CD4-positive, alpha-beta T cell treated with Interferon alpha-2 for 1 hour (primary cell): Measurements from ENCODE around the gene UFD1.

ENCODE experiments used
- DNase-seq, 2 donors: peaks; one replicate each; pipeline ENCODE4 v3.0.0-alpha.2; 2020 to 2022

The UFD1 gene

DNA sequence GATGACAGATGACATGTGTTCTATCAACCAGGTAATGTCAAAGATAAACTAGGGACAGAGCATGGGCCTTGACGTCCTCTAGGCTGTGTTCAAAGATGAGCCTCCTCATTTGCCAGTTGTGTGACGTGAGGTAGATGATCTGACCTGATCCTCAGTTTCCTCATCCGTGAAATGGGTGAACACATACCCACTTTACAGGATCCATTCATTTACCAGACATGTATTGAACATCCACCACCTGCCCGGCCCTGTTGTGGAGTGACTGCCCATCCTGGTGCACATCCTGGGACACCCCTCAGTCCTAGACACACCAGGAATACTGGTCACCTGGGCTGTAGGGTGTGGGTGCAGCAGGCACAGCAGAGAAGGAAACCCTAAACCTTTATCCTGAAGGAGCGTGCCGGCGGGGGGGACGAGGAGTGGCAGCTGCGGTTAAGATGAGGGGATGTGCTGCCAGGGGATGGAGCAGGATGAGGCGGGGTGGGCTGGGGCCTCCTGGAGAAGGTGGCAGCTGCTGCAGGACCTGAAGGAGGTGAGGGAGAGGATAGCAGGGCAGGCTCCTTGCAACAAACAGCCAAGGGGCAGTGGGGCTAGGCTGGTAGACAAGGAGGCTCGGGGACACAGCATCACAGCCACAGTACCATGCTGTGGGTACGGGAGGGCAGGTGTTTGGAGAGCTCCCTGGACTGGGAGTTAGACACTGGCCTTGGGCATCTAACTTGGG, 36.8 kb upstream of the UFD1 start:
- no peak for DNase-seq

DNA sequence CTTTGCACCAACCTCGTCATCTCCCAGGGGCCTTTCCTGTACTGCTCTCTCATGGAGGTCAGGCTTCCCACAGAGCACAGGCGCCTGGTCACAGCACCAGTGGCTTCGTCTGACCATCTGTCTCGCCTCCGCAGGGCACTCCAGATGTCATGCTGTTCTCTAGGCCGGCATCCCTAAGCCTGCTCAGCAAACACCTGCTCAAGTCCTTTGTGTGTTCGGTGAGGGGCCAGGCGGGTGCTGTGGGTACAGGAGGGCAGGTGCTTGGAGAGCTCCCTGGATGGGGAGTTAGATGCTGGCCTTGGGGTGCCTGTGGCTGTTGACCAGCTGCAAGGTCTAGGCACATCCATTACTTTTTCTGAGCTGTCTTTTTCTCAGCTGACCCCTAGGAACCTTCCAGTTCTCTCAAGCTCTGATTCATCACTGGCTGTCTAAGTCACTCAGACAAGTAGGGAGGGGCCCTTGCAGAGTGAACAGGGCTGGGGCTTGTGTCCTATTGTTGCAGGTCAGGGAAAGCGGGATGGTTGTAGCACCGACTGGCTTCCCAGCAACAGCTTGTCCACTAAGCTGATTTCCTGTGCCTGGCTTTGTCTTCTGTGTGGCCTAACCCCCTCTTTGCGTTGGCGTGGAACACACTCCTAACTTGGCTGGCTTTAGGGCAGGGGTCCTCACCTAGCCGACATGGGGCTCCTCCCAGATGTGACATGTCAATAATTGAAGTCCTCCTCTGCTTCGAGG, 36.0 kb upstream of the UFD1 start:
- DNase-seq: no peak

DNA sequence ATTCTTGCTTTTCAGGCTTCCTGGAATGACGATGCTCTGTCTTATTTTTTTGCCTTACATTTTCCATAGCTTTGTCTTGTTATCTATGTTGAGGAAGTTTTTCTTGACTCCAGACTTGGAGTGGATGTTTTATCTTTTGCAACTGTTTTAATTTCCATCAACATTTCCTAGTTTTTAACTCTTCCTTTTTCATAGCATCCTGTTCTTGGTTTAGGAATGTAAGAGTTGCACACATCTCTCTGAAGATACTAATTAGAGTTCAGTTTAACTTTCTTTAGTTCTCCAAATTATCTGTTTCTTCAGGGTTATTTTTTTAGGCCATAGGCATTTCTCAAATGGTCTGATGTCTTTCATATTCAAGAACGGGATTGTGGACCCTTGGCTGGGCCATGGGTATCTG, 34.8 kb upstream of the UFD1 start:
- no peak for DNase-seq

DNA sequence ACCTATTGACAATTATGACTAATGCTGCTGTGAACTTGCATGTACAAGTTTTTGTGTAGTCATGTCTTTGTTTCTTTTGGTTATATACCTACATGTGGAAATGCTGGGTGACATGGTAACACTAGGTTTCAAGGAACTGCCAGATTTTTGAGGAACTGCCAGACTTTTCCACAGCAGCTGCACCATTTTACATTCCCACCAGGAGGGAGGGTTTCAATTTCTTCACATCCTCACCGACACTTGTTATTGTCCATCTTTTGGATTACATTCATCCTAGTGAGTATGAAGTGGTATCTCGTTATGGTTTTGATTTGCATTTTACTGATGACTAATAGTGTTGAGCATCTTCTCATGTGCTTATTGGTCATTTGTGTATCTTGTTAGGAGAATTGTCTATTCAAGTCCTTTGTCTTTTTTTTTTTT, 31.9 kb upstream of the UFD1 start:
- DNase-seq: no peak

DNA sequence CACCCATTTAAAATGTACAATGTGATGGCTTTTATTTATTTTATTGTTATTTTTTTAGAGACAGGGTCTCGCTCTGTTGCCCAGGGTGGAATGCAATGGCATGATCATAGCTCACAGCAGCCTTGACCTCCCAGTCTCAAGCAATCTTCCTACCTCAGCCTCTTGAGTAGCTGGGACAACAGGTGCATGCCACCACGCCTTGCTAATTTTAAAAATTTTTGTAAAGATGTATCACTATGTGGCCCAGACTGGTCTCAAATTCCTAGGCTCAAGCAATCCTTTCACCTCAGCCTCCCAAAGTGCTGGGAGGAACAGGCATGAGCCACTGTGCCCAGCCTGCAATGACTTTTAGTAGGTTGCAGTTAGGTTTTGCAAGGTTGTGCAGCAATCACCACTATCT, 30.9 kb upstream of the UFD1 start:
- DNase-seq: no peak

DNA sequence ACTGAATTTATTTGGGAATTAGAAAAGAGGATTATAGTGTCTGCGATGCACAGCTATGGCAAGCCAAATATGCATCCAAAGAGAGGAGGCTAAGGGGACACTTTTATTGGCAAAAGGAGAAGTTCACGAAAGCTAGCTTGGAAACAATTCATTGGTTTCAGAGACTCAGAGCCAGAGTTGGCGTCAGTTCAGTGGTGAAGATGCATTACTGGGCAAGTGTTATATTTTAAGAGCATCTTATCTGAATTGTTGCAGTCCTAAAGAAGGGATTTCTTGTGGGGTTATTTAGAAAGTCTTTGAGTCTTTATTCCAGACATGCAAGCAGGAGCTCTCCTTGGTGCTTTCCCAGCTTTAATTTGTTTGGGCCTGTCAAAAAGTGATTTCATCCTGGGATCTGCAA, 30.2 kb upstream of the UFD1 start:
- DNase-seq: no peak

DNA sequence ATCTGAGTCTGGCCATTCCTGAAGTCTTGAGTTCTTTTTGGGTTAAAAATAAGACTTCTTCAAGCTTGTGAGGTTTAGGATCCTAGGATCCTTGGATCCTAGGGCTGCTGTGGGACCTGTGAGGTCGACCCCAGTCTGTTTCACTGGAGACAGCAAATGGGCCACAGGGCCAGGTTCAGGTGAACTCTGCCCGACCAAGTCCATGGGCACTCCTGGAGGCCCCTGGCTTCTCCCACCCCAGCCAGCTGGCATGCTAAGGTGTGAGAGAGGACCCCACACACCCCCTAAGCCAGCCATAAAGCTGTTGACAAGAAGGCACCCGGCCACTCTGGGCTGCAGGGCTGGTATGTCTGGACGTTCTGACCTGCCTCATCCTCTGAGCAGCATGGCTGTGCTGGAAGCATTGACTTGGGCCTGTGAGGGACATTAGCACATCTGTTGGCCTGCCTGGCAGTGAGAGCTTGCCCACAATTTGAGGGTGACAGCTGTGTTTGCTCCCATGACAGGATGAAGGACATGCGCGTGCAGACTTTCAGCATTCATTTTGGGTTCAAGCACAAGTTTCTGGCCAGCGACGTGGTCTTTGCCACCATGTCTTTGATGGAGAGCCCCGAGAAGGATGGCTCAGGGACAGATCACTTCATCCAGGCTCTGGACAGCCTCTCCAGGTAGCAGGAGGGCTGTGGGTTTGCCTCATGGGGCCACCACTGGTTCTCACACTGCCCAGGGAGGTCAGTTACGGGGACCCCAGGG, 29.2 kb upstream of the UFD1 start:
- no peak for DNase-seq

DNA sequence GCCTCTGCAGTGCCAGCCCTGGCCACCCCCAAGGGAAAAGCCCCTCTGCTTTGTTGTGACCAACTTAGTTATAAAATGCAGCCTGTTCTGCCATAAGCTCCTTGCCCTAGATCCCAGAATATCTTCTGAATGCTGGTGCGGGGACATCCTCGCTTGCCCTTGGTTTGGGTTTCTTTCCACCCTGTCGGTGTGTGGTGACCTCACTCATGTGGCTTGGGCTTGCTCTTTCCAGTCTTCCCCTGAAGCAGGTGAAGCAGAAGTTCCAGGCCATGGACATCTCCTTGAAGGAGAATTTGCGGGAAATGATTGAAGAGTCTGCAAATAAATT, 28.5 kb upstream of the UFD1 start:
- DNase-seq: no peak

DNA sequence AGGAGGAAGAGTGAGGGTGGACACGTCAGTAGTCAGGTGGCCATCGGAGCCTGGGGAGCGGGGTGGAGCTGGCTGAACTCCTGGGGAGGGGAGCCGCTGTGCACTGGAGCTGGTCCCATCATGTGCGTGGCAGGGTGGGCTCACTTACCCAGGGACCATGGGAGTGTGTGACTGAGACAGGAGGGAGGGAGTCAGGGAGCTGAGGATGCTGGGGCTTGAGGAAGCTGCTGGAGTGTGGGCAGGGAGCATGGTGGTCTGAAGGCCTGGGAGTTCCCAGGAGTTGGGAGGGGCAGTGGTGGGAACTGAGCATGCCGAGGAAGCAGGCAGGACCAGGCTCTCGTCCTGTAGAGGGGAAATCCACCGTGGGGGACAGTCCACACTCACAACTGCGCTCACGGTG, 27.2 kb upstream of the UFD1 start:
- DNase-seq: no peak

DNA sequence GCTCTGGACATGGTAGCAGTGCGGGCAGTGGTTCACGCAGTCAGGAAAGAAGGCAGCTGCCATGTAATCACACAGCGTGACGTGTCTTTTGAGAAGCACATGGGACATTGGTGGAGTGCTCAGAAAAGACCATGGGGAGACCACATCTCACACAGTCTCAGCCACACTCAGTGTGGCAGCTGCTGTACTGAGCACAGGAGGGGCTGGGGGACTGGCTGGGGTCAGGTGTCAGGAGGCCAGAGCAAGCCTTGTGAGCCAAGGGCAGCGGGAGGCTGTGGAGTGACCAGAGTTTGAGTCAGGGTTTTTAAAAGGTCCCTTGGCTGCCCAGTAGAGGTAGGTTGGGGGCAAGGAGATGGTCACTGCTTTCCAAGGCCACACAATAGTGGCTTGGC, 26.7 kb upstream of the UFD1 start:
- no peak for DNase-seq

DNA sequence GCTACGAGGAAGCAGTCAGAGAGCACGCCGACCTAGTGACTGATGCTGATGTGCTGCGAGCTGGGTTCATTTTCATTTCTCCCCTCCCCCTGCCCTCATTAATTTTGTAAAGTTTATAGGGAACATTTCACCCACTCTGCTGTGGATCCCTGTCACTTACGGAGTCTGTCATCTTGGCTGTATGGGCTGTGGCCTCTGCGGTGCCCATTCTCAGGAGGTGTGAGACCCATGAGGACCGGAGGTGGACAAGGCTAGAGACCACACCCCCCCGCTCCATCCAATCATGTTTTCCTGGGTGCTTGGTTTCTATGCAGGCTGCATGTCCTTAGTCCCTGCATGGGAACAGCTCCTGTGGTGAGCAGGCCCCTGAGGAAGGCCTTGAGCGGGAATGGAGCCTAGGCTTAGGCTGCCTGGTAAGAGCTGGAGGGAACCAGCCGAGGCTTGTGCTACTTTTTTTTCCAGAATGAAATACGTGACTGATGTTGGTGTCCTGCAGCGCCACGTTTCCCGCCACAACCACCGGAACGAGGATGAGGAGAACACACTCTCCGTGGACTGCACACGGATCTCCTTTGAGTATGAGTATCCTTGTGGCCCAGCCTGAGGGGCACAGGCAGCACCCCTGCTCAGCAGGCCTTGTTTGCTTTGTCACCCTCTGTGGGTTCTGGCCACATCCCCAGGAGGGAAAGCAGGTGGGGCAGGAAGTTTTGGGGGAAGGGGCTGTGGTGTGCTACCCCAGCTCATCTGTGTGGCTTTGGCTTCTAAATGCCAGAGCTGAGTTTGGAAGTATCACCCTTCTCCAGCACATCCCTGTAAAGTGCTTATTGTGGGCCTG, 26.1 kb upstream of the UFD1 start:
- DNase-seq: no peak

DNA sequence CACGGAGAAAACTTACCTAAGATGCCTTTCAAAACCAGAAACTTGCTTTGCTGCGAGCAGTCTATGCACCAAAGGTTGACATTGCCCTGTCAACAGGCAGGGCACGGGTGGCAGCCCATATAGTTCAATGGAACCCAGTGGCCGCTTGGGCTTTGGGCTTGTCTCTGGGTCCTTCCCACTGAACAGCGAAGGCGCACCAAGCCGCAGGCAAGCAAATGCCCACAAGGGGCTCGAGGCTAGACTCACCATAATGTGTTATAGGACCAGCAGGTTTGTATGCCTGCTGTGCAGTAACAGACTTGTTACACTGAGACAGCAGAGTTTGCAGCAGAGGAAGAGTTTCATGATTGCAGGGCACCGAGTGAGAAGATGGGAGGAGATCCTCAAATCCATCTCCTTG, 24.9 kb upstream of the UFD1 start:
- DNase-seq: no peak

DNA sequence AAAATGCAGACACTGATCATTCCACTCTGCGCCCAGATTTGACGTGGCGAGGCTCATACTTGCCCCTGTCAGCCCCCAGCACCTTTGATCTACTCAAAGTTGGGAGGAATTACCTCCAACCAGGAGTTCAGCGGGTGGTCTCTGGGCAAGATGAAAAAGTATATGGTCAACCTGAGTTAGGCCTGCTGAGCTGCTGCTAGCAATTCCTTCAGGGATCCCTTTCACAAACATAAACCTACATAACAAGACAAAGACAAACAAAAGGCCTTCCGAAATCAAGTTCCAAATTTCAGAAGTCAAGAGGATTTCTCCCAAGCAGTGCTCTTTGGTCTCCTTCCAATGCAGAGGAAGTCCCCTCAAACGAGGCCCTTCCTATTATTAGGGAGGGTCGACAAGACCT, 24.4 kb upstream of the UFD1 start:
- DNase-seq: no peak

DNA sequence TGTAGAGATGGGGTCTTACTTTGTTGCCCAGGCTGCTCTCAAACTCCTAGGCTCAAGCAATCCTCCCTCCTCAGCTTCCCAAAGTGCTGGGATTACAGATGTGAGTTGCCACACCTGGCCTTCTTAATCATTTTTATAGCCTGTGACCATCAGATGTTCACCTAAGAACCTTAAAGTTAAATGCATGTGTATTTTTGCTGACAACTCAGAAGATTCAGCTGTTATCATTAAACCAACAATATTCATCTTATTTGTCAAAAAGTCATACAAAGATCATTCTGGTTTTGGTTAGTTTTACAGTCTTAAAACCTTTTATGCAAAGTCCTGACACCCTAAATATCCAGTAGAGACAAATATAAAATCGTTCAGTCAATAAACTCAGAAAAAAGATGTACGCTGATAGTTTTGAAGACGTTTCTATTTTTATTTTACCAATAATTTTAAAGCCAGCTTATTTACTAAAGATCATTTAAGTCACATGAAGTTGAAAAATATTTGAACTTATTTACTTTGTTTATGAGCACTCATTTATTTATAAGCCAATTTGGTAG, 23.0 kb upstream of the UFD1 start:
- DNase-seq: no peak

DNA sequence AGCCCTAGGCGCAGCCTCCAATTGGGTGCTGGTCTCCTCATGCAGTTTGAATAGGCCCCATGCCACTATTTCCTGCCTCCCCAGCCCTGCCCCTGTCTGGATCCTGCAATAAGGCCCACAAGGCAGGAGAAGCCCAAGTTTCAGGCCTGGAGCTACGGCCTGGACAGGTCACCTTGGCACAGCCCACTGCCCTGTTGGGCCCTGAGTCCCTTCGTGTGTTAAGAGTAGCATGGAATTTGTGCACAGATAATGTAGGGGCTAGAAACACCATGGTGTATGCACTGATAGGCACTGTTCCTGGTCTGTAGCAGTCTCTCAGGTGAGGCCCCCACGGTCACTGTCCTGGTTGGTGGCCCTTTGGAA, 20.9 kb upstream of the UFD1 start:
- no peak for DNase-seq

DNA sequence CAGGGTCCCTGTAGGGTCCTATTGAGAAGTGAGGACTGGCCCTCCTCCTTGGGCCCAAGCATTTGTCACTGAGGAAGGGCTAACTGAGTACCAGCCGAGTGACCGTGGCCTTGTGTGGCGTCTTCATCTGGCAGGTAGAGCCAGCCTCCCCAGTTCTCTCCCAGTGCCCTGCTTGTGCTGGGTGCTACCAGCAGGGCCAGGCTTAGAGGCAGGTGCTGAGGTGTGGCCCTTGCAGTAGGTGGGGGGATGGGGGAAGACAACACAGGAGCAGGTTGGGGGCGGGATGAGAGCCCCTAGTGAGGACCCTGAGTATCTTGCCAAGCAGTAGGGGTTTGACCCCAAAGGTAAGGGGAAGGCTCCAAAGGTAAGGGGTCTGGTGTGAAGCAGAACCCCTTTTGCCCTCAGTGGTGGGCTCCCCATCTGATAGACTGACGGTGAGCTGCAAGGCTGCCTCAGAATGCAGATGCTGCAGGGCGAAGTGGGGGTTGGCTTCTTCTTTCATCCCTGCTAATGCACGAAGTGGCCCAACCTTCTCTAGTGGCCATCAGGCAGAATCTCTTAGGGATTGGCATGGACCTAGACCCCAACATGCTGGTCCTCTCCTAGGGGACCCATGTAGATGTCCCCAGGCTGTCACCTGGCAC, 20.4 kb upstream of the UFD1 start:
- DNase-seq: no peak

DNA sequence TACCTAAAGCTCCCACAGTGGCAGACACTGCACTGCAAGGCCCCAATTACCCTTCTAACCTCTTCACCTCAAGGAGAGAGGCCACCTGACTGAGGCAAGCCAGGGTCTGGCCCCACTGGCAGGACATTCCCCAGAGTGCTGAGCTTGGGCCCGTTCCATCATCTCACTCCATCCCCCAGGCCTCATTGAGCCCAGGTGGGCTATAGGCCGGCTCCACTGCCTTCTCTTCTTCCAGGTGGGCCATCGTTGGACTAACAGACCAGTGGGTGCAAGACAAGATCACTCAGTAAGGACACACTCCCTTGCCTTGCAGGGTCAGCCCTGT, 19.8 kb upstream of the UFD1 start:
- DNase-seq: no peak

DNA sequence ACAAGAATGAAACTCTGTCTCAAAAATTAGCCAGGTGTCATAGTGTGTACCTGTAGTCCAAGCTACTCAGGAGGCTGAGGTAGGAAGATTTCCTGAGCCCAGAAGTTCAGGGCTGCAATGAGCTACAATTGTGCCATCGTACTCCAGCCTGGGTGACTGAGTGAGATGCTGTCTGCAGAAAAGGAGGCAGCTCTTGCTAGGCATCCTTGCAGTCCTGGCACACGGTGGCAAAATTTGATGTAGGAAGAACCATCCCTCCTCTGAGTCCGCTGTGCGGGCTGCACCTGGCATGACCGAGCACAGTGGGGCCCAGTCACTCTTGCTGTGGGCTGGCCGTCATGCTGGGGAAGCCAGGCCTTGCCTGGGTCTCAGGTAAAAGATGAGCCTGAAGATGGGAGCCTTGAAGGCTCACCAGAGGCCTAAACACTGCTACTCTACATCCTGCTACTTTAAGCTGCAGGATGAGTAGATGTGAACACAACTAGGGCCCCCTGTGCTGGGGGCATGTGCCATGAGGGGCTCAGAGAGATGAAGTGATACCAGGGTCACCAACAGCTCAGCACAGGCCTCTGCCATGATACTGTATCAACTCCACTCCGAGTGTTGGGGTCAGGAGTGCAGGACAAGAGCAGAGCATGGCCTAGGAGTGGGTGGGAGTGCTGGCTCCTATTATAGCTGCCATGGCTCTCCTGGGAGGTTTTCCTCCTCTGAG, 19.3 kb upstream of the UFD1 start:
- no peak for DNase-seq

DNA sequence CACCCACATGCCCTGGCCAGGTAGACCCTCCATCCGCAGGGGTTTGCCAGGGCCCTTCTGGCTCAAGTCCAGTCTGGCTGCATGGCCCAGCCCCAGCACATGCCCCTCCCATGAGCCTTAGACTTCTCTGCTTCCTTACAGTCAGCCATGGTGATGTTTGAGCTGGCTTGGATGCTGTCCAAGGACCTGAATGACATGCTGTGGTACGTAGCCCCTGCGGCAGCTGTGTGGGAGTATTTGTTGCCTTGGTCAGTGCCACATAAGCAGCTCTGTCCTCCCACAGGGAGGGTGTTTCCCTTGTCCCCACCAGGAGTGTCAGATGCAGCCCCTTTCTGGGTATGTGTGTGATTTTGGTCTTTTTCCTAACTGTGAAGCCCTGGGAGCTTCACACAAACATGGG, 18.3 kb upstream of the UFD1 start:
- no peak for DNase-seq

DNA sequence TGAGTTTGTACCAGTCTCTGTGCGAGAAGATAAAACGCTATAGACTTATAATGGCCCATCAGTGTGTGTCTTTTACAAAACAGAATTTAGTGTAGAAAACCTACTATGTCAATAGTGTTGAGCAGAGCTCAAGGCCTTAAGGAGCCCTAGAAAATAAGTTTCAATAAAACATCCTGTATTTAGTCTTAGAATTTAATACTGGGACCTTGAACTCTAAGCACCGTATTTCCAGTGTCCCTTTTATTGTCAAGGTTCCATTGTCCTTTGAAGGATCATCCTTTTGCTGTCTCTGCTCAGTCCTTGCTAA, 17.3 kb upstream of the UFD1 start:
- DNase-seq: no peak

DNA sequence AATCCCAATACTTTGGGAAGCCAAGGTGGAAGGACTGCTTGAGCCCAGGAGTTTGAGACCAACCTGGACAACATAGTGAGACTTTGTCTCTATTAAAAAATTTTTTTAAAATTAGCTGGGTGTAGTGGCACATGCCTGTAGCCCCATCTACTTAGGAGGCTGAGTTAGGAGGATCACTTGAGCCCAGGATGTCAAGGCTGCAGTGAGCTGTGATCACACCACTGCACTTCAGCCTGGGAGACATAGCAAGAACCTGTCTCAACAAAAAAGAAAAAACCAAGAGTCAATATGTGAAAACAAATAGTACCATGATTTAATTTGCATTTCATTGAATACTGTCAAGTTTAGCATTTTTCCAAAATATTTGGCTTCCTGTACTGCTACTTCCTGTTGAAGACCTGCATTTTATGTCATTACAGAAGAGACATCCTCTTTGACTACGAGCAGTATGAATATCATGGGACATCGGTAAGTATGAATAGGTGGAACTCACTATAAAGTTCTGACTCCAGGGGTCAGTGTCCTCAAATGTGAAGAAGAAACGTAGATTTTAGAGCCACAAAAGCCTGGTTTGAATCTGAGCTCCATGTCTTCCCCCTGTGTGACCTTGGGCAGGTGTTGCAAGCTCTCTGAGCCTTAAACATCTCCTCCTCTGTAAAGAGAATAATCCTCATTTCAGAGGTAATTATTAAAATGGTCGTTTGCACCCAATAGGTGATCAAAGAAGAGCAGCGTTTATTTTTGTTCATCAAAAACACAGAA, 16.8 kb upstream of the UFD1 start:
- peak in 1 of 2 donors; percentile 39 for DNase-seq
